GM21717 (cell line): ENCODE data around the gene C1orf74.
A peak's percentile ranks its signal among the peaks of the same experiment; 100 is the strongest.

Experiments
- ATAC-seq: cut with Tn5 transposase; IDR thresholded peaks from one replicate; pipeline ENCODE4 v1.9.1; 2021; ENCODE audit warnings: mild to moderate bottlenecking, moderate library complexity; ENCODE audit not compliant: unreplicated experiment

C1orf74 gene

GRCh38 chr1:209747580-209748262, 36.6 kb downstream of the C1orf74 start:
- ATAC-seq: peak; percentile 65

- ATAC-seq: no peak
Measured at GRCh38 chr1:209746451-209747165, 37.8 kb downstream of the C1orf74 start.

GRCh38 chr1:209743145-209743482, 41.2 kb downstream of the C1orf74 start:
- ATAC-seq: no peak

- ATAC-seq: no peak
Measured at GRCh38 chr1:209742409-209743144, 41.8 kb downstream of the C1orf74 start.

GRCh38 chr1:209741889-209742288, 42.5 kb downstream of the C1orf74 start:
- no peak for ATAC-seq

GRCh38 chr1:209741193-209741592, 43.2 kb downstream of the C1orf74 start:
- no peak for ATAC-seq

- no peak for ATAC-seq
Measured at GRCh38 chr1:209738270-209738669, 46.1 kb downstream of the C1orf74 start.

GRCh38 chr1:209737118-209737505, 47.2 kb downstream of the C1orf74 start:
- ATAC-seq: no peak

GRCh38 chr1:209736490-209737117, 47.8 kb downstream of the C1orf74 start:
- ATAC-seq: no peak

- no peak for ATAC-seq
Measured at GRCh38 chr1:209733409-209734192, 50.8 kb downstream of the C1orf74 start.

- ATAC-seq: no peak
Measured at GRCh38 chr1:209732725-209733124, 51.6 kb downstream of the C1orf74 start.

GRCh38 chr1:209729436-209729835, 54.9 kb downstream of the C1orf74 start:
- no peak for ATAC-seq
